Stimulated activated CD4-positive, alpha-beta T cell treated with anti-CD3 and anti-CD28 coated beads, TNF-alpha, amount 100 ng/mL, for 48 hours (primary cell): Measurements from ENCODE around the gene ENTPD8.
"Not testable (repeated sequence)": the region's sequence is repeated elsewhere in the genome, so short reads cannot be mapped to it uniquely, and the experiment has no call there.

ENCODE experiments used
- DNase-seq, 3 donors: peaks; one replicate each; pipeline ENCODE4 v3.0.0-alpha.2; 2020; ENCODE audit warnings: low read depth in 3 of 3

The ENTPD8 gene

DNA sequence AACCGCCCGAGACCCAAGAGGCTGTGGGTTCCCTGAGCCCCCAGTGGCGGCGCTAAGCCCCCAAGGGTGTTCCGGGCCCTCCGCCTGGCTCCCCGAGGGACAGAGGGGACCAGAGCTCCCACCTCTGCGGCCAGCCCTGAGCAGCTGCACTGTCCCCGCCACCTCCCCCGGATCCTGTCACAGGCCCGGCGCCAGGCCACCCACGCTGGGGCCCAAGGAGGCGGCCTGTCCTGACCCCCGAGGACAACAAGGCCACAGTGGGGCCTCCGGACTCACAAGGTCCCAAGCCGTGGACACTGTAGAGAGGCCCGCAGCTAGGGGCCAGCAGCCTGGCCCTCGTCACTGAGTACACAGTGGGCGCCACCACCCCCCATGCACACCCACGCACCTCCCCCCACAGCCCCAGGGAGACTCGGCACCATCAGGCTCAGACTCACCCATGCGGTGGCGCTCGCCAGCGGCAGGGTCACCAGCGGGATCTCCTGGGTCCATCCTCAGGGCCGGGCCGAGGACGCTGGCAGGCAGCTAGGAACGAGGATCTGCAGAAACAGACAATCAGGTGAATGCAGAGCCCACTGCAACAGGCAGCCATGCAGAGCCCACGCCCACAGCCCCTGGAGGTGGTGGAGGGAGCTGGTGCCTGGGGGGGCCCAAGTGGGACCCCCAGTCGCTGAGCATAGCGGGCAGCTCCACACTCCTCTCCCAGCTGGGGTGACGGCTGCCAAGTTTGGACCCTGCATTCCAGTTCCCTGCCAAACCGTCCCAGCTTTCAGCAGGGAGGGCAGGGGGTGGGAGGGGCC is 46.1 kb downstream of the ENTPD8 start:
- no peak for DNase-seq

DNA sequence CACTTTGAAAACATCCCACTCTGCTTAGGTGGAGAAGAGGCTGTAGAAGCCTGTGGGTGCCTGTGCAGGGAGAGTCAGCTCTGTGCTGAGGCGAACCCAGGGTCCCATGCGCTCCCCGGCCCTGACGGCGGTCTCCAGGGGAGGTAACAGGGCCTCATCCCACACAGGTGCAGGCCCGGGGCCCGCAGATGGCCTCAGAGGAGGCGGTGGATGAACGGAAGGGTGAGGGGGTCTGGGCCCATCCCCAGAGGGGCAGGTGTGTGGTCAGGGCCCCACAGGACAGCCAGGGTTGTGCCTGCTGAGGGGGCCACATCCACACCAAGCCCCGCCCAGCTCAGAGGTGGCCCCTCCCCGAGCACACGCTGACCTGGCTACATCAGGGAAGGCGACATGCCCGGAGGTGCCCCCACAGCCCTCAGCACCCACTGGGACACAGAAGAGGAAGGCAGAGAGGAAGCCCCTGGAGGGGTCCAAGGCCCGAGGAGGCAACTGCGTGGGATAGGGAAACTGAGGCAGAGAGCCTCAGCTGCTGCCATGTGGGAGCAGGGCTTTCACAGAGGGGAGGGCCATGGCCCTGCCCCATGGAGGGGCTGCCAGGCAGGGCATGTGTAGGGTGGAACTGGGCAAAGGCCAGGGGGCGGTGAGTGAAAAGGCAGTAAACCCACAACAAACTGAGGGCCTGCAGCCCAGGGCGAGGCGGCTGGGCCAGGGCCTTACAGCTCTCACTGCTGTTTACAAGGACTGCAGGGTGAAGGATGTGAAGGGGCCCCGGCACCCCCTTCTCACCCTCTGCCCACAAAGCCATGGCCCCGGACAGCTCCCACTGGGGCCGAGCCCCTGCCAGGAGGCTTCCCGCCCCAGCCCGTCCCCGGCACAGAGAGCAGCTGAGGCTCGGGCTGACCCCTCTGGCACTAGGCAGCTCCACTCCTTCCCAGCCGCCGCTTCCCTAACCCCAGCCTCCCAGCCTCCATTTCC is 47.7 kb downstream of the ENTPD8 start:
- DNase-seq: no peak

DNA sequence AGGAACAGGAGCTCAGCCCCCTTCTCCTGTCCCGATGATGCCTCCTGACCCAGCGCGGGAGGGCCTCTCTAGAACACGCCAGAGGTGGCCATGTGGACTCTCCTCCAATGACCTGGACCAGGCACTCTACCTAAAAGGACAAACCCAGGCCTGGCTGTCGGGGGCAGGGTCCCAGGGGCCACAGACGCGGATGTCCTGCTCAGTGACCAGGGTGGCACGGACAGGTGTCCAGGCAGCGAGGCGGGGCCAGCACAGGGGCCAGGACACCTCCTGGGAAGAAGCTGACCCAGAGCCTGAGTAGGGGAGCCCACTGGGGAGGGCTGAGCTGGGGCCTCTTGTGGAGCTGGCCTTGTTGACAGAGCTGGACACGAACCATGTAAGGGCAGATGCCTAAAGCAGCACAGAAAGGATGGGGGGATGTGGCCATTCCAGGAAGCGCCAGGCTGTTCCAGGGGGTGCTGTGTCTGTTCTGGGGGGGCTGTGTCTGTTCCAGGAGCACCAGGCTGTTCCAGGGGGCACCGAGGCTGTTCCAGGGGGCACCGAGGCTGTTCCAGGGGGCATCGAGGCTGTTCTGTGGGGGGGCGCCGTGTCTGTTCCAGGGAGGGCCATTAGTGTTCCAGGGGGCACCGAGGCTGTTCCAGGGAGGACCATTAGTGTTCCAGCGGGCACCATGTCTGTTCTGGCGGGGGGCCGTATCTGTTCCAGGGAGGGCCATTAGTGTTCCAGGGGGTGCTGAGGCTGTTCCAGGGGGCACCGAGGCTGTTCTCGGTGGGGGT is 48.7 kb downstream of the ENTPD8 start:
- DNase-seq: no peak

DNA sequence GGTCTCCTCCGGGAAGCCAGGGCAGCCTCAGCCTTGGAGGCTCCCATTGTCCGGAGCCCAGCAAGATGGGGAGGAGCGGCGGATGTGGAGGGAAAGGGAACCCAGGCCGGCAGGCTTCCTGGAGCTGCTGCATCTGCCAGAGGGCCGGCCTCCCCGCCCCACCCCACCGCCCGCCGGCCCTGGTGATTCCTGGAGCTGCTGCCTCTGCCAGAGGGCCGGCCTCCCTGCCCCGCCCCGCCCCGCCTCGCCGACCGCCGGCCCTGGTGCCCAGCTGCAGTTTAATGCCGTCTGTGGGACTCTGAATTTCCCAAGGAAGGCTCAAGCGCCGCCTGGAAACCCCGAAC is 49.8 kb downstream of the ENTPD8 start:
- no peak for DNase-seq

DNA sequence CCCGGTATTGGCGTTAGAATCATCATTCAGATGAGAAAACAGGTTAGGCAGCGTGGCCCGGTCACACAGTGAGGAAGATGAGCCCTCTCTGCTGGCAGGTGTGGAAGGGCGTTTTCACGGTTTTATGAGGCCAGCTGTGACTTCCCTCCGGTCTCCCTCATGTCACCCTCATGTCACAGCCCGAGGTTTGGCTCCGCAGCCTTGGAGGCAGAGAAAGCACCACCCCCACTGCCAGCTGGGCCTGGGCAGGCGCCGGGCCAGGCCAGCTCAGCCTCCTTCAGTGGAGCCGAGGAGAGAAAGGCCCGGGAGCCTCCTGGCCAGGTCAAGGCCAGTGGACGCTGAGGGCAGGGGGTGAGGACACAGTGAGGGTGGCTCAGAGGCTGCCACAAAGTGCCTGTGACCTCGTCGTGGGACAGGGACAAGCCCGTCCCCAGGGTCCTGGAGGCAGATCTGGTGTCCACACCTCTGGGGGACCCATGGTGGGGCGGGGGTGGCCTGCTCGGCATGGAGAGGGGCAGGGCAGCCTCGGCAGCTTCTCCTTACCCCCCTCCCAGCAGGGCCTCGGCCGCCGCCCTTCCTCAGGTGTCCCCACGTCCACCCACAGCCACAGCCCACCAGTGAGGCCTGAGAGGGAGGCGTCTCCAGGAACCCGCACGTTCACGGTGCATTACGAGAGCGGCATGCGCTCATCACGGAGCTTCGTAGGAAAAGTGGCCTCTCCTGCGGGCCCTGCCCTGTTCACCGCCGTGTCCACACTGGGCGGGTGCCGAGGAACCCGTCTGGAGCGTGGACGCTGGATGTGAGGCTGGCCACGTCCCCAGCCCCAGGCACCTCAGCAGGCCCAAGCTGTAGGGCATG is 50.4 kb downstream of the ENTPD8 start:
- DNase-seq: no peak

GRCh38 chr9:137389428-137389746 is 51.8 kb downstream of the ENTPD8 start:
- DNase-seq: no peak

DNA sequence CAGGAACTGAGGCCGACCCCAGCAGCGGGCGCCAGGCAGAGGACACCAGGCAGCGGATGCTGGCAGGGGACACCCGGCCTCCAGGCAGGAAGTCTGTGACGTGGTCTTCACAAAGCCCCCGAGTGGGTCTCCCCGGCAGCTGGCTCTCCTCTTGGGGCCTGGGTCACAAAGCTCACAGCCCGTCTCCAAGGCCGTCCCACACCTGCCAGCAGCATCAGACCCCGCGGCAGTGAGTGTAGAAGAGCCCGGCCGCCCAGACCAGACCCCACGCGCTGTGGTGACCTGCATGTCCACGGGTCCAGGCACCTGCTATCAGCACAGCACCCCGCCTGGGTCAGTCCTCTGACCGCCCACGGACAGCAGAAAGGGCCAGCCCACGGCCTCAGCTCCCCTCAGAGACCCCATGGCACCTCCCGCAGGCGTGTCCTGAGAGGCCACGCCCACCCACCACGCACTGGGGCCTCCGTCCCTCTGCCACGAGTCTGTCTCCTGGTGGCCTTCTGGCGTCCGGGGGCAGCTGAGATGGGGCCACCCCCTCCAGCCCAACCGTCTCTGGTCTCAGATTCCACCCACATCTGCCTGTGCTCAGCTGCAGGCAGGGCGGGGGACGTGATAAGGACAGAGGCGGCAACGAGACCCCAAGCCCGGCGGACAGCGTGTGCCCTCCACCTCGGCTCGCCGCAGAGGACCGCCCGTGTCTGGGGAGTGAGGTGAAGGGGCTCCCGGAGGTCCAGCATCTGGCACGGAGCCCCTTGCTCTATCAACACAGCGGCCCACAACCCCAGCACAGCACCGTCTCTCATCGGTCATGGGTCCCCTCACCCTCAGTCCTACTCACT is 52.3 kb downstream of the ENTPD8 start:
- no peak for DNase-seq

- no peak for DNase-seq
Measured at GRCh38 chr9:137387891-137388560, 53.1 kb downstream of the ENTPD8 start.

DNA sequence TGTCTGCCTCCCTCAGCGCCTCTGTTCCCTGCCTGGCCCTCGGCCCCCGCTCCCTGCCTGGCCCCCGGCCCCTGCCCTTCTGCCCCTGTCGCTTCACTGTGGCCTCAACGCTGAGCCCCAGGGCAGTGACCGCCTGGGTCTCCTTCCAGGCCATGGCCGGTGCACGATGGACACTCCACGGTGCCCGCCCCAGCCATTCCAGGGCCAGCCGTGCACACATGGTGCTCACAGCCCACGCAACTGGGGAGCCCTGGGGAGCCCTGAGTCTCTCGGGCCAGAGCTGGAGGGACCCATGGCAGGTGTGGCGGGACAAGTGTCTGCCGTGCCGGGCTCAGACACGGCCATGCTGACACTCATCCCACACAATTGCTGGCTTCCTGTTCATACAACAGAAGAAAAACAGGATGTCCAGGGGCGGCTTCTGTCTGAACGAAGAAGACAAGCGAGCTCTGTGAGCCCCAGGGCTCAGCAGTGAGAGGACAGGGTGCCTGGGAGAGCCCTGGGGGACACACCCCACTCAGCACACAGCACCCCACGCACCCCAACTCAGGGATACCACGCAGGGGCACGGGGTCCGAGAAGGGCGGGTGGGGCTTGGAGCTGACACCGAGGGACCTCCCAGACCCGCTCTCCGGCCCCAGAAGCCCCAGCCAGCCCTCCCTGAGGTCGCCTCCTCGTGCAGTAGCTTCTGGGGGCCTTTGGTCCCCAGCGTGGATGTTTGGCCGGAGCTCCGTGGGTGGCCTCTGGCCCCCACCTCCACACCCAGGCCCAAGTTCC is 53.9 kb downstream of the ENTPD8 start:
- peak in 2 of 3 donors; percentile 8 to 39 for DNase-seq

GRCh38 chr9:137386507-137387113 is 54.5 kb downstream of the ENTPD8 start:
- DNase-seq: not testable (repeated sequence)

GRCh38 chr9:137385061-137385655 is 56.0 kb downstream of the ENTPD8 start:
- DNase-seq: no peak
